GM23248 (cell line): Measurements from ENCODE around the gene ARID1B. TPM values are rescaled to one million over a fixed set of nuclear protein-coding genes. Genes with fewer than 3 reads are reported as not detected.

Experiments
- DNase-seq: peaks from one replicate; pipeline ENCODE4 v3.0.0-alpha.2; 2015
- H2AFZ ChIP-seq: fragments of 200-600 bp; sonication (generic); 2 replicates; pipeline ENCODE4 v1.6.1; 2016; ENCODE audit warnings: antibody characterized with exemption
- H3F3A ChIP-seq: fragments of 200-600 bp; sonication (generic); 2 replicates; pipeline ENCODE4 v1.6.1; 2016; ENCODE audit warnings: mild to moderate bottlenecking, antibody characterized with exemption, mixed run types; ENCODE audit not compliant: insufficient read depth
- H3K27ac ChIP-seq: fragments of 200-600 bp; sonication (generic); 2 replicates; pipeline ENCODE4 v1.5.1; 2016; ENCODE audit warnings: mild to moderate bottlenecking
- H3K27me3 ChIP-seq: fragments of 200-600 bp; sonication (generic); replicated peaks from 2 replicates; pipeline ENCODE4 v1.6.1; 2016; ENCODE audit warnings: mild to moderate bottlenecking; ENCODE audit not compliant: insufficient read depth
- H3K36me3 ChIP-seq: fragments of 200-600 bp; sonication (generic); 2 replicates; pipeline ENCODE4 v1.6.1; 2016; ENCODE audit warnings: low read depth, mild to moderate bottlenecking
- H3K4me1 ChIP-seq: fragments of 200-600 bp; sonication (generic); 2 replicates; pipeline ENCODE4 v1.6.1; 2016; ENCODE audit warnings: mild to moderate bottlenecking; ENCODE audit not compliant: insufficient read depth
- H3K4me2 ChIP-seq: fragments of 200-600 bp; sonication (generic); one replicate; pipeline ENCODE4 v1.6.1; 2016; ENCODE audit warnings: mild to moderate bottlenecking; ENCODE audit not compliant: unreplicated experiment
- H3K4me3 ChIP-seq: fragments of 200-600 bp; sonication (generic); 2 replicates; pipeline ENCODE4 v1.5.1; 2016; ENCODE audit warnings: mild to moderate bottlenecking
- H3K79me2 ChIP-seq: fragments of 200-600 bp; sonication (generic); 2 replicates; pipeline ENCODE4 v1.6.1; 2016; ENCODE audit warnings: mild to moderate bottlenecking; ENCODE audit not compliant: insufficient read depth
- H3K9ac ChIP-seq: fragments of 200-600 bp; sonication (generic); 2 replicates; pipeline ENCODE4 v1.6.1; 2016; ENCODE audit warnings: mild to moderate bottlenecking
- H3K9me2 ChIP-seq: fragments of 200-600 bp; sonication (generic); 2 replicates; pipeline ENCODE4 v1.6.1; 2016; ENCODE audit warnings: mixed run types, mild to moderate bottlenecking, moderate library complexity; ENCODE audit not compliant: insufficient read depth
- H3K9me3 ChIP-seq: fragments of 200-600 bp; sonication (generic); one replicate; pipeline ENCODE4 v1.6.1; 2017; ENCODE audit warnings: low read depth
- H4K20me1 ChIP-seq: fragments of 200-600 bp; sonication (generic); 2 replicates; pipeline ENCODE4 v1.6.0; 2016; ENCODE audit not compliant: insufficient read depth
- EZH2 ChIP-seq: fragments of 200-600 bp; sonication (generic); IDR thresholded peaks from 2 replicates; pipeline ENCODE4 v1.6.1; 2018; ENCODE audit warnings: antibody characterized with exemption, mild to moderate bottlenecking; ENCODE audit not compliant: insufficient read depth, poor library complexity, severe bottlenecking
- EZH2phosphoT487 ChIP-seq: fragments of 200-600 bp; sonication (generic); IDR thresholded peaks from 2 replicates; pipeline ENCODE4 v1.6.1; 2018; ENCODE audit warnings: antibody characterized with exemption, moderate library complexity, mild to moderate bottlenecking, low read depth; ENCODE audit not compliant: insufficient read depth
- WGBS, 2 experiments: methylation state at CpG; one replicate each; pipeline ENCODE4 v1.1.6; 2015 to 2017; ENCODE audit warnings: low lambda C conversion rate in 2 of 2, low coverage in 1 of 2; ENCODE audit errors: missing lambda C conversion rate in 2 of 2; 5-methylcytosine and 5-hydroxymethylcytosine counted together
- in situ Hi-C: fragments of 300-500 bp; cut with MboI; formaldehyde crosslinking; loops from 2 replicates; pipeline ENCODE4 v1.15.0; 2020
- polyA plus RNA-seq: library from polyadenylated mRNA; unstranded; fragments of >200 nt; fragmentation: Nextera tagmentation; extraction: Ambion mirVana; gene quantifications from 2 replicates; pipeline ENCODE4 v1.2.1, GENCODE V29; 2016
- total RNA-seq: library from RNA; depleted of rRNA; stranded (reverse); fragments of >200 nt; shearing (Covaris generic); gene quantifications from 2 replicates; pipeline ENCODE4 v1.2.3, GENCODE V29; 2014

Gene ARID1B
- total and polyA plus RNA-seq, 2 experiments from 2014 or later: 19.3 to 21.2 TPM

GRCh38 chr6:156848123-156848522 is 70.9 kb downstream of the ARID1B start:
- H4K20me1 ChIP-seq: peaks cover 21% of the 10 kb centered on the region

GRCh38 chr6:156848533-156848932 is 71.4 kb downstream of the ARID1B start:
- Histone ChIP-seq H3K79me2 (peaks cover 100% of the 10 kb centered on the region), H3K9me2 (no peaks in the 10 kb centered on the region), H3K9me3 (no peaks in the 10 kb centered on the region), H2AFZ (no peak overlapping the region), H3K27me3 (no peaks in the 10 kb centered on the region), H3K9ac (no peak overlapping the region), H3K4me2 (no peak overlapping the region), H3K4me3 (no peak overlapping the region), H3K36me3 (no peaks in the 10 kb centered on the region), H3F3A (no peaks in the 10 kb centered on the region), H3K4me1 (peaks cover 8% of the 10 kb centered on the region; the same call in 1 of the 2 replicates), H3K27ac (no peak overlapping the region), H4K20me1 (peaks cover 24% of the 10 kb centered on the region)
- TF ChIP-seq EZH2: no peak
- no peak for TF ChIP-seq EZH2phosphoT487
- in situ Hi-C loops: no loop called here
- DNase-seq: no peak
- WGBS, 2 experiments: 60% methylated on average over 5 of the region's 5 CpGs

More at GRCh38 chr6:156848123-156848522, 70.9 kb downstream of the ARID1B start:
- no peak overlapping the region for H3K4me3 ChIP-seq
- no peak for DNase-seq
- no peak overlapping the region for H3K9ac ChIP-seq
- no peaks in the 10 kb centered on the region for H3K36me3 ChIP-seq
- in situ Hi-C loops: no loop called here
- no peaks in the 10 kb centered on the region for H3F3A ChIP-seq
- peaks cover 100% of the 10 kb centered on the region for H3K79me2 ChIP-seq
- WGBS, 2 experiments: 77 to 80% methylated on average over 3 of the region's 3 CpGs
- no peaks in the 10 kb centered on the region for H3K9me3 ChIP-seq
- H3K9me2 ChIP-seq: no peaks in the 10 kb centered on the region
- no peak overlapping the region for H3K27ac ChIP-seq
- H3K4me1 ChIP-seq: peaks cover 8% of the 10 kb centered on the region; the same call in 1 of the 2 replicates
- H2AFZ ChIP-seq: no peak overlapping the region
- TF ChIP-seq EZH2phosphoT487 (no peak), EZH2 (no peak)
- H3K27me3 ChIP-seq: no peaks in the 10 kb centered on the region
- H3K4me2 ChIP-seq: no peak overlapping the region

- Histone ChIP-seq H3K4me3 (no peak overlapping the region), H4K20me1 (peaks cover 27% of the 10 kb centered on the region), H3F3A (no peaks in the 10 kb centered on the region), H3K4me2 (no peak overlapping the region), H3K36me3 (no peaks in the 10 kb centered on the region), H3K79me2 (peaks cover 100% of the 10 kb centered on the region), H3K27me3 (no peaks in the 10 kb centered on the region), H2AFZ (no peak overlapping the region), H3K27ac (no peak overlapping the region), H3K9ac (no peak overlapping the region), H3K4me1 (peaks cover 8% of the 10 kb centered on the region; the same call in 1 of the 2 replicates), H3K9me2 (no peaks in the 10 kb centered on the region), H3K9me3 (no peaks in the 10 kb centered on the region)
- in situ Hi-C loops: no loop called here
- no peak for DNase-seq
- 70 to 78% methylated on average over 7 of the region's 7 CpGs for WGBS, 2 experiments
- TF ChIP-seq EZH2 (no peak), EZH2phosphoT487 (no peak)
Measured at GRCh38 chr6:156849806-156850205, 72.6 kb downstream of the ARID1B start.

GRCh38 chr6:156850353-156850752 is 73.2 kb downstream of the ARID1B start:
- H3K27me3 ChIP-seq: no peaks in the 10 kb centered on the region
- no peak for DNase-seq
- no peak overlapping the region for H3K4me3 ChIP-seq
- TF ChIP-seq EZH2 (no peak), EZH2phosphoT487 (no peak)
- H3K79me2 ChIP-seq: peaks cover 100% of the 10 kb centered on the region
- H3K36me3 ChIP-seq: no peaks in the 10 kb centered on the region
- no peak overlapping the region for H3K9ac ChIP-seq
- no peak overlapping the region for H3K27ac ChIP-seq
- no peaks in the 10 kb centered on the region for H3F3A ChIP-seq
- no peak overlapping the region for H3K4me2 ChIP-seq
- H2AFZ ChIP-seq: no peak overlapping the region
- no peaks in the 10 kb centered on the region for H3K9me2 ChIP-seq
- no peaks in the 10 kb centered on the region for H3K9me3 ChIP-seq
- peaks cover 27% of the 10 kb centered on the region for H4K20me1 ChIP-seq
- 97 to 100% methylated on average over 3 of the region's 3 CpGs for WGBS, 2 experiments
- in situ Hi-C loops: no loop called here
- H3K4me1 ChIP-seq: peaks cover 8% of the 10 kb centered on the region; the same call in 1 of the 2 replicates

- WGBS, 2 experiments: 25 to 28% methylated on average over 3 of the region's 3 CpGs
- Histone ChIP-seq H3K4me2 (peak overlapping the region; percentile 13), H3K9ac (no peak overlapping the region), H3K79me2 (peaks cover 100% of the 10 kb centered on the region), H3K36me3 (no peaks in the 10 kb centered on the region), H3K4me3 (no peak overlapping the region), H3F3A (no peaks in the 10 kb centered on the region), H3K27ac (no peak overlapping the region), H3K4me1 (peaks cover 8% of the 10 kb centered on the region; the same call in 1 of the 2 replicates), H2AFZ (no peak overlapping the region), H4K20me1 (peaks cover 27% of the 10 kb centered on the region; the same call in 1 of the 2 replicates), H3K27me3 (no peaks in the 10 kb centered on the region), H3K9me3 (no peaks in the 10 kb centered on the region), H3K9me2 (no peaks in the 10 kb centered on the region)
- in situ Hi-C loops: no loop called here
- TF ChIP-seq EZH2phosphoT487 (no peak), EZH2 (no peak)
- DNase-seq: no peak
Measured at GRCh38 chr6:156851454-156851921, 74.3 kb downstream of the ARID1B start.
